Natural killer cell (primary cell): Measurements from ENCODE around the gene CACNG7. TPM values are rescaled to one million over a fixed set of nuclear protein-coding genes. Genes with fewer than 3 reads are reported as not detected.

Experiments
- ATAC-seq, 3 donors: fragments of 150-1000 bp in 2 of 3; fragments of 200-7000 bp in 1 of 3; cut with Tn5 transposase; 1 replicate in 1 of 3; 2 replicates in 2 of 3; pipeline ENCODE4 v1.10.0; 2021; ENCODE audit warnings: mild to moderate bottlenecking in 2 of 3, moderate library complexity in 2 of 3
- DNase-seq, 2 donors: peaks; one replicate each; pipeline versions ENCODE4 v3.0.0 to v3.0.0-alpha.2; 2013 to 2021; ENCODE audit warnings: mixed read lengths in 1 of 2
- H3K27ac ChIP-seq: one replicate; pipeline ENCODE4 v1.5.1; 2013; ENCODE audit warnings: mild to moderate bottlenecking, low read length
- H3K27me3 ChIP-seq: one replicate; pipeline ENCODE4 v1.6.1; 2013; ENCODE audit warnings: low read length; ENCODE audit not compliant: control insufficient read depth, insufficient read depth
- H3K36me3 ChIP-seq: one replicate; pipeline ENCODE4 v1.6.1; 2013; ENCODE audit warnings: low read length; ENCODE audit not compliant: control insufficient read depth, insufficient read depth
- H3K4me1 ChIP-seq: one replicate; pipeline ENCODE4 v1.6.1; 2013; ENCODE audit warnings: low read length; ENCODE audit not compliant: control insufficient read depth, insufficient read depth
- H3K4me3 ChIP-seq: one replicate; pipeline ENCODE4 v1.5.1; 2013; ENCODE audit warnings: low read length
- H3K9me3 ChIP-seq: one replicate; pipeline ENCODE4 v1.6.1; 2013; ENCODE audit warnings: low read length; ENCODE audit not compliant: control insufficient read depth, insufficient read depth
- H3K27ac Mint-ChIP-seq, 2 donors: one replicate each; pipeline ENCODE4 v1.8.0; 2022; ENCODE audit warnings: mild to moderate bottlenecking in 2 of 2, mixed read lengths in 2 of 2, moderate library complexity in 1 of 2
- H3K27me3 Mint-ChIP-seq, 2 donors: one replicate each; pipeline ENCODE4 v1.8.0; 2022; ENCODE audit warnings: low read depth in 2 of 2, mixed read lengths in 2 of 2
- H3K36me3 Mint-ChIP-seq: one replicate; pipeline ENCODE4 v1.8.0; 2022; ENCODE audit warnings: mixed read lengths
- H3K4me1 Mint-ChIP-seq, 2 donors: one replicate each; pipeline ENCODE4 v1.8.0; 2022; ENCODE audit warnings: mixed read lengths in 2 of 2
- H3K4me3 Mint-ChIP-seq: one replicate; pipeline ENCODE4 v1.8.0; 2022; ENCODE audit warnings: mild to moderate bottlenecking, moderate library complexity, mixed read lengths
- H3K9me3 Mint-ChIP-seq, 2 donors: one replicate each; pipeline ENCODE4 v1.8.0; 2022; ENCODE audit warnings: mixed read lengths in 2 of 2
- WGBS: methylation state at CpG from one replicate; pipeline ENCODE4 v1.1.7; 2013; ENCODE audit warnings: missing lambda C conversion rate; ENCODE audit not compliant: insufficient coverage; 5-methylcytosine and 5-hydroxymethylcytosine counted together
- intact Hi-C: fragments of 100-400 bp; cut with micrococcal nuclease; formaldehyde crosslinking; loops from one replicate; pipeline ENCODE4 v1.14.2; 2022
- total RNA-seq, 4 donors: library from RNA; stranded (reverse); fragments of 120-200 nt in 1 of 4; gene quantifications; one replicate each; pipeline versions ENCODE4 v1.2.3 to v1.2.4, GENCODE V29; 2013 to 2022
- TF ChIP-seq, protein P1 (sequence below): fragments of 200-600 bp; IDR thresholded peaks from one replicate; pipeline ENCODE4 v1.8.0; 2022; ENCODE audit warnings: antibody characterized with exemption

Gene CACNG7
- total RNA-seq, 3 donors from 2014 or later (not counting 1 experiment from before 2014, with no cell fraction given) = not detected

DNA sequence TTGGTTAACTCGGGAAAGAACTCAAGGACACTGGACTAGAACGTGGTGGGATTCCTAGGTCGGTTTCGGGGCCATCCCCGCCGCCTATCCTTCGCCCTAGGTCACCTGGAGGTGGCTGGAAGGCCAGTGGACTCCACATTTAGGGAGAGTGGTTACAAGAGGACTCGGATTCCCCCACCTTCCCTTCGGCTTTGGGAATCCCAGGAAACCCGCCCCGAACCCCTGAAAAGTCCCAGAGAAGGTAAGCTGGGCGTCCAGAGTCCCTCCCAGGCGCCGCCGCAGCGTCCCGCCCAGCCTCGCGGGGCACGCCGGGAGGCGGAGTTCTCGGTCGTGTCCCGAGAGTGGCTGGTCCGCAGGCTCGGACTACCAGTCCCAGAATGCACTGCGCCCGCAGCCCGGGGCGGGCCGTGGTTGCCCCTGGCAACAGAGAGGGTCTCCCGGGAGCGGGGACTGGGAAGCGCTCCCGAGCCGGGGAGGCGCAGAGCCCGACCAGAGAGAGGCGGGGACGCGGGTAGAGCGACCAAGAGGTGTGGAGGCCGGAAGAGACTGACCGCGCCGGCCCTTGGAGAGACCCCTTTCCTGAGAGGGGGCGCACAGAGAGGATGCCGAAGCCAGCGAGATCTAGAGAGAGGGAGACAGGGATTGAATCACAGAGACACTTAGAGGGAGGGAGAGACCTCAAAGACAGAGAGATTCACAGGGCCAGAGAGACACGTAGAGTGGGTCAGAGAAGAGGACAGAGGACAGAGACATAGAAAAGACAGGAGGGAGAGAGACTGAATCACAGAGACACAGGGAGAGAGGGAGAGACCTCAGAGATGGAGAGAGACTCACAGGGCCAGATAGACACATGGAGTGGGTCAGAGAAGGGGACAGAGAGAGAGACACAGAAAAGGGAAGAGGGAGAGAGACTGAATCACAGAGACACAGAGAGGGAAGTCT, 29.7 kb upstream of the CACNG7 start:
- WGBS = 2% methylated on average over 51 of the region's 51 CpGs
- Mint-ChIP-seq H3K4me3 (no peak overlapping the region), H3K36me3 (peaks cover 8% of the 10 kb centered on the region), H3K27ac (no peak overlapping the region), H3K9me3 (peaks cover 0 to 3% of the 10 kb centered on the region in 2 donors), H3K4me1 (peaks cover 10 to 24% of the 10 kb centered on the region in 2 donors), H3K27me3 (peaks cover 11 to 12% of the 10 kb centered on the region in 2 donors)
- Histone ChIP-seq H3K27ac (no peak overlapping the region), H3K4me3 (peak overlapping the region; percentile 30), H3K27me3 (peaks cover 39% of the 10 kb centered on the region), H3K36me3 (peaks cover 4% of the 10 kb centered on the region), H3K9me3 (no peaks in the 10 kb centered on the region), H3K4me1 (peaks cover 41% of the 10 kb centered on the region)
- TF ChIP-seq, protein P1, sequence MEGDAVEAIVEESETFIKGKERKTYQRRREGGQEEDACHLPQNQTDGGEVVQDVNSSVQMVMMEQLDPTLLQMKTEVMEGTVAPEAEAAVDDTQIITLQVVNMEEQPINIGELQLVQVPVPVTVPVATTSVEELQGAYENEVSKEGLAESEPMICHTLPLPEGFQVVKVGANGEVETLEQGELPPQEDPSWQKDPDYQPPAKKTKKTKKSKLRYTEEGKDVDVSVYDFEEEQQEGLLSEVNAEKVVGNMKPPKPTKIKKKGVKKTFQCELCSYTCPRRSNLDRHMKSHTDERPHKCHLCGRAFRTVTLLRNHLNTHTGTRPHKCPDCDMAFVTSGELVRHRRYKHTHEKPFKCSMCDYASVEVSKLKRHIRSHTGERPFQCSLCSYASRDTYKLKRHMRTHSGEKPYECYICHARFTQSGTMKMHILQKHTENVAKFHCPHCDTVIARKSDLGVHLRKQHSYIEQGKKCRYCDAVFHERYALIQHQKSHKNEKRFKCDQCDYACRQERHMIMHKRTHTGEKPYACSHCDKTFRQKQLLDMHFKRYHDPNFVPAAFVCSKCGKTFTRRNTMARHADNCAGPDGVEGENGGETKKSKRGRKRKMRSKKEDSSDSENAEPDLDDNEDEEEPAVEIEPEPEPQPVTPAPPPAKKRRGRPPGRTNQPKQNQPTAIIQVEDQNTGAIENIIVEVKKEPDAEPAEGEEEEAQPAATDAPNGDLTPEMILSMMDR = no peak
- intact Hi-C loops = no loop called here
- DNase-seq = peak; percentile 79 to 87
- peak; percentile 77 to 92 (median 80) for ATAC-seq

DNA sequence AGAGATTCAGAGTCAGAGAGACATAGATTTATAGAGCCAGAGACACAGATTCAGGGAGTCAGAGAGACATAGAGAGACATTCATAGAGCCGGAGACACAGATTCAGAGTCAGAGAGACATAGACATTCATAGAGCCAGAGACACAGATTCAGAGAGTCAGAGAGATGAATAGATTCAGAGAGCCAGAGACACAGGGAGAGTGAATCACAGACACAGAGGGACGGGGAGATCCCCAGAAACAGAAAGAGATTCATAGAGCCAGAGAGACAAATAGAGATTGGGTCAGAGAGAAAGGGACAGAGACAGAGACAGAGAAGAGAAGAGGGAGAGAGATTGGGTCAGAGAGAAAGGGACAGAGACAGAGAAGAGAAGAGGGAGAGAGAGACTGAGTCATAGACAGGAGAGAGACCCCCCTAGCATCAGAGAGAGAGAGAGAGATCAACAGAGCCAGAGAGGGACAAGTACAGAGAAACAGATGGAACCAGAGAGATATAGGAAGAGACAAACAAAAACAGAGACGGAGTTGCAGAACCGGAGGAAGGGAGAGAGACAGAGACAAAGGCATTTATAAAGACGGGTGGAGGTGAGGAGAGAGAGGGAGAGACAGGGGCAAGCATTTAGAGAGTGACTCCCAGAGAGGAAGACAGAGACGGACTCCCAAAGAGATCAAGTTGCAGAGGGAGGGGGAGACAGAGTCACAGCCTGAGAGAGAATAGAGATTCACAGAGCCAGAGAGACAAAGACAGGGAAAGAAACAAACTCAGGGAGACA, 28.2 kb upstream of the CACNG7 start:
- Mint-ChIP-seq H3K4me3 (no peak overlapping the region), H3K4me1 (peaks cover 0 to 13% of the 10 kb centered on the region in 2 donors), H3K36me3 (no peaks in the 10 kb centered on the region), H3K27ac (no peak overlapping the region), H3K9me3 (no peaks in the 10 kb centered on the region), H3K27me3 (peaks cover 15 to 20% of the 10 kb centered on the region in 2 donors)
- peak in 1 of 2 donors; percentile 30 for DNase-seq
- intact Hi-C loops = no loop called here
- TF ChIP-seq, protein P1 = no peak
- no peak for ATAC-seq
- H3K36me3 ChIP-seq = peaks cover 3% of the 10 kb centered on the region
- H3K27me3 ChIP-seq = peaks cover 44% of the 10 kb centered on the region
- no peak overlapping the region for H3K4me3 ChIP-seq
- H3K27ac ChIP-seq = no peak overlapping the region
- 23% methylated on average over 5 of the region's 6 CpGs for WGBS
- H3K4me1 ChIP-seq = peaks cover 31% of the 10 kb centered on the region
- H3K9me3 ChIP-seq = no peaks in the 10 kb centered on the region

DNA sequence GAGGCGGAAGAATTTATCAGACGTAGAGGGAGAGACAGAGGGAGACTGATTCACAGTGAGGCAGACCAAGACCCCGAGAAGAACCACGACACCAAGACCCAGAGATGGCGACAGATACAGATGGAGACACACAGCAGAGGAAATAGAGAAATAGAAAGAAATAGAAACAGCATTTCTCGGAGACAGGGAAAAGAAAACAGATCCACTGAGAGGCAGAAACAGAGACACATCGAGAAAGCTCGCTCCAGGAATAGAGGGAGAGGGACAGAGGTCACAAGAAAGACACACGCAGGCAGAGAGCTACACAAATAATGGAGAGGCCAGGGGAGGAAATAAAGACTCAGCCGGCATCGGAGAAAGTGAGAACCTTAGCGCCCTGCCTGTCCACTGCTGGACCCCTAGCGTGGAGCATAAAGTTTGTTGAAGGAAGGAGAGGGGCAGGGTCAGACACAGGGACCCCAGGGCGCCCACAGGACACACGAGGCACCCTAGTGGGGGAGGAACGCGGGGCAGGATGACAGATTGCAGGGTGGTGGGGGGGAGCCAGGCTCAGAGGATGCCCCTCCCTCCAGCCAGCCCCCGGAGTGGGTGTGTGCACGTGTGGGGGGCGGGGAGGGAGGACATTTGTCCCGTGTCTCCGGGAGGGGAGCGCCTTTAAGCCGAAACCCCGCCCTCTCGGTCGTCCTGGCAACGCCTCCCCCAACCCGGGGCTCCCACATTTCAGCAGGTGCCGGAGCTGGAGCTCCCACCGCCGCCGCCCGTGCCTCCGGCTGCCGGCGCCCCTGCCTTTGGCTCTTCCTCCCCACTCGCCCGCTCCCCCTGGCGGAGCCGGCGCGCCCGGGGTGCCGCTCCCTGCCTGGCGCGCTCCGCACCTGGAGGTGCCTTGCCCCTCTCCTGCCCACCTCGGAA, 27.3 kb upstream of the CACNG7 start, which contains the start of gene PRKCG:
TSS of gene PRKCG (plus strand) at position 716 of the 909 bp plus-strand sequence. CDS start 298 bp downstream, outside the sequence.
- DNase-seq = peak; percentile 51 to 84
- no peaks in the 10 kb centered on the region for H3K9me3 Mint-ChIP-seq
- no peak within 1 kb of the TSS for H3K27ac ChIP-seq
- no peak within 1 kb of the TSS for H3K27ac Mint-ChIP-seq
- peak within 1 kb of the TSS; percentile 8 for H3K4me3 Mint-ChIP-seq
- TF ChIP-seq, protein P1 = peak; percentile 44
- intact Hi-C loops = no loop called here
- ATAC-seq = peak; percentile 38 to 53 (median 47)
- H3K36me3 ChIP-seq = no peaks in the 10 kb centered on the region
- H3K9me3 ChIP-seq = no peaks in the 10 kb centered on the region
- no peak within 1 kb of the TSS for H3K4me3 ChIP-seq
- peaks cover 15 to 20% of the 10 kb centered on the region in 2 donors for H3K27me3 Mint-ChIP-seq
- peaks cover 44% of the 10 kb centered on the region for H3K27me3 ChIP-seq
- H3K36me3 Mint-ChIP-seq = no peaks in the 10 kb centered on the region
- peaks cover 31% of the 10 kb centered on the region for H3K4me1 ChIP-seq
- peaks cover 0 to 12% of the 10 kb centered on the region in 2 donors for H3K4me1 Mint-ChIP-seq
- WGBS = 2% methylated on average over 49 of the region's 49 CpGs
